Skeletal muscle satellite cell (primary cell): ENCODE measurements around the gene SETD1A.
A peak's percentile ranks its signal among the peaks of the same experiment; 100 is the strongest.

Experiments
- H3K27me3 ChIP-seq: 2 replicates; pipeline ENCODE4 v1.7.0; 2013; ENCODE audit warnings: low read length; ENCODE audit not compliant: control insufficient read depth, insufficient read depth
- H3K36me3 ChIP-seq: 2 replicates; pipeline ENCODE4 v1.7.0; 2013; ENCODE audit warnings: mild to moderate bottlenecking, control low read depth, low read length; ENCODE audit not compliant: insufficient read depth
- H3K4me1 ChIP-seq: 2 replicates; pipeline ENCODE4 v1.7.0; 2013; ENCODE audit warnings: low read length; ENCODE audit not compliant: control insufficient read depth, insufficient read depth
- H3K4me2 ChIP-seq: 2 replicates; pipeline ENCODE4 v1.7.0; 2013; ENCODE audit warnings: mild to moderate bottlenecking, low read length
- H3K4me3 ChIP-seq: 2 replicates; pipeline ENCODE4 v1.7.0; 2013; ENCODE audit warnings: low read length
- H3K9ac ChIP-seq: 2 replicates; pipeline ENCODE4 v1.7.0; 2013; ENCODE audit warnings: mild to moderate bottlenecking, low read depth, low read length, moderate library complexity
- H3K9me3 ChIP-seq: replicated peaks from 2 replicates; pipeline ENCODE4 v1.7.0; 2013; ENCODE audit warnings: mild to moderate bottlenecking, control low read depth, low read length

The SETD1A gene

DNA sequence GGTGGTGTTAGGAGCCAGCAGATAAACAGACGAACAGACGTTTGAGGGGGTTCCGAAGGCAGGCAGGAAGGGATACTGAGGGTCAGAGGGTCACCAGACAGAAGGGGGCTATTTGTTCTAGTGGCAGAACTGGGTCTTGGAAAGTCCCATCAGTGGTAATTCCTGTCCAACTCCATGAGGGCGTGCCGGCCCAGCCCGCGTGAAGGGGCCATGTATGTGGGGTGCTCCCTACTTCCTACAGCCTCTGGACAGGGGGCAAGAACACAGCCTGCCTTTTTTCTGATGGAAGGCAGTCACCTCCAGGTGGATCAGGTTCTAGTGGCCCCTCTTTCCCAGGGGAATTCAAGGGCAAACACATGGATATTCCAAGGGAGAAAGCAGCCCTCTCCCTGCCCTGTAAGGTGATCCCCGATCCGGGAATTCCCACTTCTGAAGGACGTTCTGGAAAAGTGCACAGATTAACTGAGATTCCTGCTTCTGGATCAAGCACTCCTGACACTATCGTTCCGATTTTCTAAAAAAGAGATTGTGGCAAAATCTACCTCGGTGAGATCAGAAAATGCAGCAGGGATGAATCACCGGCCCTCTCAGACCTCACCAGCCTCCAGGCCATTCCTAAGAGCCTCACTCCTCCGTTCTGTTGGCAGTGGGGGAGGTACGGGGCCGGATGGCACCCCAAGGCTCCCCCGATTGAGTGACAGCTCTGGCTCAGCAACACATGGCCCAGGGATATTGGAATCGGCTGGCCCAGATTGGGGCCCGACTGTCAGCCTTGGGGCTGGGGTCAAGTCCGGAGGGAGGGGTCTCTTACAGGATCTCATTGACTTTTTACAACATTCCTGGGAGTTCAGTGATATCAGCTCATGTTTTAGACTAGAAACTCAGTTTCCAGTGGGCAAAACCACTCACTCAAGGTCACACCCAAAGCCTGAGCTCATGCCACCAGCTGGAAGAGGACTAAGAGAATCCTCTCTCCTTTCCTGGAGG is 40.5 kb downstream of the SETD1A start:
- peak overlapping the region; percentile 85 for H3K9ac ChIP-seq
- peak overlapping the region; percentile 75 for H3K4me3 ChIP-seq
- H3K4me1 ChIP-seq: peaks cover 32% of the 10 kb centered on the region
- H3K27me3 ChIP-seq: no peaks in the 10 kb centered on the region
- no peaks in the 10 kb centered on the region for H3K9me3 ChIP-seq
- peak overlapping the region; percentile 94 for H3K4me2 ChIP-seq
- H3K36me3 ChIP-seq: no peaks in the 10 kb centered on the region

DNA sequence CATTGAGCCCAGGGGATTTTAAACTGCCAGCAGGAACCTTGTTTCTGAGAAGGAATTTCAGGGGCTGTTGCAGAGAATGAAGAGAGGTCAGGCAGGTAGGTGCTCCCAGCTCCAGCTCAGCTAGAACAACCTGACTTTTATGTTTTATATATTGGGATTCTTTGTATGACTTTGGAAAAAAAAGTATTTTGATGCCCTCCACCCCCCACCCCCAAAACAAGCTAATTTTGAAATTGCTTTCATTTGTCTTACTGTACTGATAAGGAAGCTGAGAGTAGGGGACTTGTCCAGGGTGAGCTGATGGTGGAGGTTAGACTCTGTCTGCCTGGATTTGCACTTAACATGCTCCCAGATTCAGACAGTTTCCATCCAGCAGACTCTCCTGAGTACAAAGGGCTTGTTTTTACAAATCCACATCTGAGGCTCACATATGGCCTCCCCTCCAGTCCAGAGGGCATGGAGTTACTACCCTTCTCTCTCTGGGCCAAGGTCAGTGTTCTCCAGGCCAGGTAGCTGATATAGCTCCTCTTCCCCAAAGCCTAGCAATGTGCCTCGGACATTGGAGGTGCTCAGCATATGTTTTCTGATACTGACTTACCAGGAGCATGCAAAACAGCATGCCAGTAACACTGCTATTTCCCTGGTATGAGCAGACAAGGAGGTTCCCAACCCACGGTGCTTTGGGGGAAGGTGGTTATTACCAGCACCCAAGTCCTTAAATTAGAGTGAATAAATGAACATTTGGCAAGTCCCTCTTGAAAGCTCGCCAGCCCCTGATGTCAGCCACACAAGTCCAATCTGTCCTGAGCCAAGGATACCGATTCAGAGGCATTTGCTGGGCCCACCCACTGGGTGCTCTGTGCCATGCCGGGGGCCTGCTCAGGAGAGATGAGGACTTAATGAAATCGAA is 41.6 kb downstream of the SETD1A start:
- peak overlapping the region; percentile 94 for H3K4me2 ChIP-seq
- H3K27me3 ChIP-seq: no peaks in the 10 kb centered on the region
- no peak overlapping the region for H3K4me3 ChIP-seq
- H3K36me3 ChIP-seq: no peaks in the 10 kb centered on the region
- peak overlapping the region; percentile 85 for H3K9ac ChIP-seq
- H3K9me3 ChIP-seq: no peaks in the 10 kb centered on the region
- H3K4me1 ChIP-seq: peaks cover 32% of the 10 kb centered on the region

- Histone ChIP-seq H3K9ac (no peak overlapping the region), H3K4me1 (peaks cover 29% of the 10 kb centered on the region), H3K4me3 (no peak overlapping the region), H3K27me3 (no peaks in the 10 kb centered on the region), H3K4me2 (no peak overlapping the region), H3K36me3 (no peaks in the 10 kb centered on the region), H3K9me3 (no peaks in the 10 kb centered on the region)
These were observed 43.3 kb downstream of the SETD1A start for GRCh38 chr16:31000671-31001382.

GRCh38 chr16:31001507-31002249 is 44.1 kb downstream of the SETD1A start:
- no peaks in the 10 kb centered on the region for H3K27me3 ChIP-seq
- H3K9ac ChIP-seq: no peak overlapping the region
- no peaks in the 10 kb centered on the region for H3K36me3 ChIP-seq
- H3K4me1 ChIP-seq: peaks cover 24% of the 10 kb centered on the region
- H3K4me3 ChIP-seq: no peak overlapping the region
- H3K9me3 ChIP-seq: no peaks in the 10 kb centered on the region
- no peak overlapping the region for H3K4me2 ChIP-seq

DNA sequence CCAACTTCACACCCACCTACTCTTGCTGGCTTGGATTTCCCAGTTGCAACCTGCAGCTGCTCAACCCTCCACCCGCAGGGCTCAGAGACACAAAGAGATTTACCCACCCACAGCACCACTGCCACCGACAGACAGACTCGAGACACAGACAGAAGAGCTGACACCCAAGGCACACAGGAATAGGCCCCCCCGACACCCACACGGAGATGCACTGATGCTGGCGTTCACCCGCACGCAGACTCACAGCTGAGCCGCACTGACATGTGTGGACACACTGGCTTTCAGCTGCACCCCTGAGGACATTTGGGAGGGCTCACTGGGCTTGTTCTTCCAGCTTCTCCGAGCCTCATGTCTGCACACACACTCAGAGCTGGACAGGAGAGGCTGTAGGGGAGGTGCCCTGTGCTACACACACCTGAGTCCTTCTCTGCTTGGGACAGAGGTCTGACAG is 44.7 kb downstream of the SETD1A start:
- H3K9me3 ChIP-seq: no peaks in the 10 kb centered on the region
- H3K27me3 ChIP-seq: no peaks in the 10 kb centered on the region
- H3K4me2 ChIP-seq: no peak overlapping the region
- H3K36me3 ChIP-seq: no peaks in the 10 kb centered on the region
- peaks cover 24% of the 10 kb centered on the region for H3K4me1 ChIP-seq
- H3K9ac ChIP-seq: no peak overlapping the region
- no peak overlapping the region for H3K4me3 ChIP-seq

DNA sequence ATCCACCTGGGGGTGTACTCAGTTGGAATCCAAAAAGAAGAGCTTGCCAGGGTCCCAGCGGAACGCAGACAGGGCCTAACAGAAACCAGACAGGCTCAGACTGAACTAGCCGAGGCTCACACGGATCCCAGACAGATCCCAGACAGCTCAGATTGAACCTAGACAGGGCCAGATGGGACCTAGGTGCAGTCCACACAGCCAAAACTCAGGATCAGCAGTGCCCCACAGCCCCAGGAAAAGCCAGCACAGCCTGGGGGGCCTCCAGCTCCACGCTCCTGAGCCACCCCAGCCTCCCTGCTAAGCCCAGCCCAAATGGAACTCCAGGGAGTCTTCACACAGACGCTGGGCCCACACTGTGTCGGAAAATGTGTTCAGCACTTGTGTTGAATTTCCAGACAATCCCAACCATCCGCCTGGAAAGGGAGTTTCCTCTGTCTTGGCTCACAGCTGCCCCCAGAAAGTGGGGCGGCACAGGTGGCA is 45.3 kb downstream of the SETD1A start:
- H3K9me3 ChIP-seq: no peaks in the 10 kb centered on the region
- H3K4me1 ChIP-seq: peaks cover 21% of the 10 kb centered on the region
- no peak overlapping the region for H3K9ac ChIP-seq
- H3K27me3 ChIP-seq: no peaks in the 10 kb centered on the region
- H3K36me3 ChIP-seq: no peaks in the 10 kb centered on the region
- no peak overlapping the region for H3K4me2 ChIP-seq
- H3K4me3 ChIP-seq: no peak overlapping the region

- Histone ChIP-seq H3K9me3 (no peaks in the 10 kb centered on the region), H3K27me3 (no peaks in the 10 kb centered on the region), H3K9ac (no peak overlapping the region), H3K36me3 (no peaks in the 10 kb centered on the region), H3K4me2 (no peak overlapping the region), H3K4me3 (no peak overlapping the region), H3K4me1 (peaks cover 19% of the 10 kb centered on the region)
These were observed 46.2 kb downstream of the SETD1A start for GRCh38 chr16:31003744-31004143.

GRCh38 chr16:31004658-31005057 is 47.1 kb downstream of the SETD1A start:
- H3K4me2 ChIP-seq: no peak overlapping the region
- no peak overlapping the region for H3K9ac ChIP-seq
- H3K9me3 ChIP-seq: no peaks in the 10 kb centered on the region
- no peaks in the 10 kb centered on the region for H3K27me3 ChIP-seq
- no peaks in the 10 kb centered on the region for H3K36me3 ChIP-seq
- peaks cover 10% of the 10 kb centered on the region for H3K4me1 ChIP-seq
- no peak overlapping the region for H3K4me3 ChIP-seq

GRCh38 chr16:31005350-31006085 is 48.0 kb downstream of the SETD1A start:
- no peaks in the 10 kb centered on the region for H3K27me3 ChIP-seq
- no peak overlapping the region for H3K4me3 ChIP-seq
- H3K36me3 ChIP-seq: no peaks in the 10 kb centered on the region
- H3K9me3 ChIP-seq: no peaks in the 10 kb centered on the region
- H3K4me2 ChIP-seq: no peak overlapping the region
- no peak overlapping the region for H3K9ac ChIP-seq
- peaks cover 14% of the 10 kb centered on the region for H3K4me1 ChIP-seq

DNA sequence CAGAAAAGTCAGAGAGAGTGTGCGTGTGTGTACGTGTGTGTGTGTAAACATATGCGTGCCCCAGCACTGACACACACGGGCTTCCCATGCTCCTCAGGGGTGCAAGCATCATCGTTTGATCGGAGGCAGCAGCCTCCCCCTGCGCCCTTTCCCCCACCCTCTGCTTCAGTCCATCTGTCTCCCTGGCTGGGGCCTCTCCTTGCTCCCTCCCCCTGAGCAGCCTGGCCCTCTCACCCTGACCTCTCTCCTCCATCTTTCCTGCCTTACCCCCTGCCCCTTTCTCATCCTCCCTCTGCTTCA is 48.5 kb downstream of the SETD1A start:
- H3K27me3 ChIP-seq: peaks cover 2% of the 10 kb centered on the region
- no peaks in the 10 kb centered on the region for H3K9me3 ChIP-seq
- no peaks in the 10 kb centered on the region for H3K36me3 ChIP-seq
- H3K4me2 ChIP-seq: no peak overlapping the region
- no peak overlapping the region for H3K4me3 ChIP-seq
- H3K4me1 ChIP-seq: peaks cover 14% of the 10 kb centered on the region
- no peak overlapping the region for H3K9ac ChIP-seq
